ENCODE data around the gene PES1.
"Not testable (repeated sequence)": the region's sequence is repeated elsewhere in the genome, so short reads cannot be mapped to it uniquely, and the experiment has no call there.

PES1 gene

GRCh38 chr22:30609260-30610185 lies 17.8 kb upstream of the PES1 start:
- DNase-seq (ENCODE audit: low read depth in 2 of 2, low spot score in 1 of 2) = no peak

GRCh38 chr22:30607939-30608338 lies 16.2 kb upstream of the PES1 start:
- no peak for DNase-seq (ENCODE audit: low read depth in 2 of 2, low spot score in 1 of 2)

GRCh38 chr22:30607300-30607930 lies 15.7 kb upstream of the PES1 start:
- DNase-seq (ENCODE audit: low read depth in 2 of 2, low spot score in 1 of 2) = no peak

GRCh38 chr22:30606455-30607299 lies 15.0 kb upstream of the PES1 start, which contains the start of gene TCN2:
TCN2 (plus strand) TSS chr22:30607174; CDS start chr22:30607332, 158 bp downstream.
- no peak for DNase-seq (ENCODE audit: low read depth in 2 of 2, low spot score in 1 of 2)

GRCh38 chr22:30605449-30606110 lies 13.9 kb upstream of the PES1 start:
- DNase-seq (ENCODE audit: low read depth in 2 of 2, low spot score in 1 of 2) = no peak

GRCh38 chr22:30604723-30605122 lies 13.0 kb upstream of the PES1 start:
- DNase-seq (ENCODE audit: low read depth in 2 of 2, low spot score in 1 of 2) = no peak

GRCh38 chr22:30603801-30604200 lies 12.1 kb upstream of the PES1 start:
- DNase-seq (ENCODE audit: low read depth in 2 of 2, low spot score in 1 of 2) = no peak

GRCh38 chr22:30602049-30602448 lies 10.3 kb upstream of the PES1 start:
- DNase-seq (ENCODE audit: low read depth in 2 of 2, low spot score in 1 of 2) = no peak

- no peak for DNase-seq (ENCODE audit: low read depth in 2 of 2, low spot score in 1 of 2)
Observed at GRCh38 chr22:30601464-30601863, 9.8 kb upstream of the PES1 start.

- DNase-seq (ENCODE audit: low read depth in 2 of 2, low spot score in 1 of 2) = no peak
Observed at GRCh38 chr22:30600921-30601320, 9.2 kb upstream of the PES1 start.

- no peak for DNase-seq (ENCODE audit: low read depth in 2 of 2, low spot score in 1 of 2)
Observed at GRCh38 chr22:30598986-30599385, 7.3 kb upstream of the PES1 start.

GRCh38 chr22:30596886-30597285 lies 5.2 kb upstream of the PES1 start:
- no peak for DNase-seq (ENCODE audit: low read depth in 2 of 2, low spot score in 1 of 2)

- DNase-seq (ENCODE audit: low read depth in 2 of 2, low spot score in 1 of 2) = no peak
Observed at GRCh38 chr22:30596199-30596598, 4.5 kb upstream of the PES1 start.

GRCh38 chr22:30592360-30592713 lies 627 bp upstream of the PES1 start:
- not testable (repeated sequence) for DNase-seq (ENCODE audit: low read depth in 2 of 2, low spot score in 1 of 2)

GRCh38 chr22:30591191-30591587 lies 521 bp downstream of the PES1 start:
- no peak for DNase-seq (ENCODE audit: low read depth in 2 of 2, low spot score in 1 of 2)

GRCh38 chr22:30586414-30586813 lies 5.3 kb downstream of the PES1 start:
- no peak for DNase-seq (ENCODE audit: low read depth in 2 of 2, low spot score in 1 of 2)

- no peak for DNase-seq (ENCODE audit: low read depth in 2 of 2, low spot score in 1 of 2)
Observed at GRCh38 chr22:30584441-30584840, 7.3 kb downstream of the PES1 start.

GRCh38 chr22:30582788-30583545 lies 8.7 kb downstream of the PES1 start:
- no peak for DNase-seq (ENCODE audit: low read depth in 2 of 2, low spot score in 1 of 2)

GRCh38 chr22:30582051-30582450 lies 9.7 kb downstream of the PES1 start:
- DNase-seq (ENCODE audit: low read depth in 2 of 2, low spot score in 1 of 2) = no peak

- no peak for DNase-seq (ENCODE audit: low read depth in 2 of 2, low spot score in 1 of 2)
Observed at GRCh38 chr22:30580896-30581295, 10.8 kb downstream of the PES1 start.
